ENCODE data around the gene CCT7.

GRCh38 chr2:73208258-73208657 lies 25.9 kb upstream of the CCT7 start:
- no peak for TF ChIP-seq CTCF (IDR thresholded peaks at IDR 0.05; ENCODE audit: poor library complexity)
- no peak for TF ChIP-seq EZH2phosphoT487 (IDR thresholded peaks at IDR 0.05; ENCODE audit: low read depth, severe bottlenecking, unreplicated experiment)

All from hepatocyte (in vitro differentiated cells).